Prostate gland (tissue), 2 donors: Measurements from ENCODE around the gene AREG. TPM values are rescaled to one million over a fixed set of nuclear protein-coding genes. Genes with fewer than 3 reads are reported as not detected.
A peak's percentile ranks its signal among the peaks of the same experiment; 100 is the strongest.

ENCODE experiments used
- DNase-seq: peaks from one replicate; pipeline ENCODE4 v3.0.0-alpha.2; 2019; ENCODE audit warnings: low spot score
- H3K27ac ChIP-seq, 2 donors: fragments of 200-600 bp; sonication (generic); 2 replicates each; pipeline ENCODE4 v1.5.1; 2017 to 2019
- H3K27me3 ChIP-seq: fragments of 200-600 bp; sonication (generic); replicated peaks from 2 replicates; pipeline ENCODE4 v1.5.1; 2019; ENCODE audit not compliant: insufficient read depth
- H3K36me3 ChIP-seq, 2 donors: fragments of 200-600 bp; sonication (generic); 1 replicate in 1 of 2; 2 replicates in 1 of 2; pipeline versions ENCODE4 v1.5.1 to v1.8.1; 2017 to 2019
- H3K4me1 ChIP-seq: fragments of 200-600 bp; sonication (generic); replicated peaks from 2 replicates; pipeline ENCODE4 v1.5.1; 2019
- H3K4me3 ChIP-seq, 2 donors: fragments of 200-600 bp; sonication (generic); 2 replicates each; pipeline ENCODE4 v1.5.1; 2017 to 2019
- H3K9me3 ChIP-seq: fragments of 200-600 bp; sonication (generic); 2 replicates; pipeline ENCODE4 v1.5.1; 2017
- POLR2A ChIP-seq: fragments of 450-650 bp; IDR thresholded peaks from one replicate; pipeline ENCODE4 v1.6.1; 2016; ENCODE audit warnings: antibody characterized with exemption, mild to moderate bottlenecking
- POLR2AphosphoS5 ChIP-seq: sonication (generic); formaldehyde crosslinking; IDR thresholded peaks from one replicate; pipeline ENCODE4 v1.6.1; 2017; ENCODE audit warnings: antibody characterized with exemption
- WGBS: methylation state at CpG from one replicate; pipeline ENCODE4 v1.1.5; 2018; 5-methylcytosine and 5-hydroxymethylcytosine counted together
- intact Hi-C: fragments of 100-400 bp; cut with DNase I; formaldehyde crosslinking; loops from one replicate; pipeline ENCODE4 v1.14.2; 2022
- total RNA-seq, 2 donors: library from RNA; depleted of rRNA; stranded (reverse); fragments of >200 nt; gene quantifications; one replicate each; pipeline ENCODE4 v1.1.0, GENCODE V29; 2016
- TF ChIP-seq, protein P1 (sequence below), 4 experiments: fragments of 200-600 bp in 2 of 4; fragments of 450-650 bp in 2 of 4; sonication (generic) in 2 of 4; IDR thresholded peaks; 1 replicate in 3 of 4; 2 replicates in 1 of 4; pipeline ENCODE4 v1.5.1; 2016 to 2019; ENCODE audit warnings: antibody characterized with exemption in 4 of 4, mild to moderate bottlenecking in 2 of 4, moderate library complexity in 2 of 4

AREG gene
- total RNA-seq, 2 donors from 2014 or later, result 4.2 to 17.1 TPM

DNA sequence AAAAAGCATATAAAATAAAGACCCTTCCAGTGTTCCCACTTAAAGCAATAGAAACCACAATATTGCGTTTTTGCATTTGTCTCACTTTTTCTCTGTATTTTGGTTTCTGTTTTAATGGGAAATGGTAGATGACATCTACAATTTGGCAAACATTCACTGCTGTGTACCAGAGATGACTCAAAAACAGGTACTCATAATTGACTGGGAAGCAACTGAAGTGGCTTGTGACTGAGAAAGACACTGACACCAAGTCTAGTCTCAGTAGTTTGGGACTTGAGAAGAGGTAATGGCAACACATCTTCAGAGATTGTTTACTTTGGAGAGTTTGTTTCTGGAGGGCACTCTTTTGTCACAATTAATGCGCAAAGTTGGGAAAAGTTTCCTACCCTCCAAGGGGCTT lies 42.0 kb downstream of the AREG start:
- intact Hi-C loops, result no loop called here
- WGBS, result 98% methylated on average over 2 of the region's 2 CpGs
- no peaks in the 10 kb centered on the region for H3K4me1 ChIP-seq
- H3K27me3 ChIP-seq, result no peaks in the 10 kb centered on the region
- TF ChIP-seq, protein P1, sequence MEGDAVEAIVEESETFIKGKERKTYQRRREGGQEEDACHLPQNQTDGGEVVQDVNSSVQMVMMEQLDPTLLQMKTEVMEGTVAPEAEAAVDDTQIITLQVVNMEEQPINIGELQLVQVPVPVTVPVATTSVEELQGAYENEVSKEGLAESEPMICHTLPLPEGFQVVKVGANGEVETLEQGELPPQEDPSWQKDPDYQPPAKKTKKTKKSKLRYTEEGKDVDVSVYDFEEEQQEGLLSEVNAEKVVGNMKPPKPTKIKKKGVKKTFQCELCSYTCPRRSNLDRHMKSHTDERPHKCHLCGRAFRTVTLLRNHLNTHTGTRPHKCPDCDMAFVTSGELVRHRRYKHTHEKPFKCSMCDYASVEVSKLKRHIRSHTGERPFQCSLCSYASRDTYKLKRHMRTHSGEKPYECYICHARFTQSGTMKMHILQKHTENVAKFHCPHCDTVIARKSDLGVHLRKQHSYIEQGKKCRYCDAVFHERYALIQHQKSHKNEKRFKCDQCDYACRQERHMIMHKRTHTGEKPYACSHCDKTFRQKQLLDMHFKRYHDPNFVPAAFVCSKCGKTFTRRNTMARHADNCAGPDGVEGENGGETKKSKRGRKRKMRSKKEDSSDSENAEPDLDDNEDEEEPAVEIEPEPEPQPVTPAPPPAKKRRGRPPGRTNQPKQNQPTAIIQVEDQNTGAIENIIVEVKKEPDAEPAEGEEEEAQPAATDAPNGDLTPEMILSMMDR (IDR thresholded peaks at IDR 0.05), result no peak
- no peak for TF ChIP-seq POLR2A
- no peak for TF ChIP-seq POLR2AphosphoS5
- no peaks in the 10 kb centered on the region for H3K36me3 ChIP-seq
- no peaks in the 10 kb centered on the region for H3K9me3 ChIP-seq
- no peak overlapping the region for H3K27ac ChIP-seq
- H3K4me3 ChIP-seq, result no peak overlapping the region
- DNase-seq, result no peak

DNA sequence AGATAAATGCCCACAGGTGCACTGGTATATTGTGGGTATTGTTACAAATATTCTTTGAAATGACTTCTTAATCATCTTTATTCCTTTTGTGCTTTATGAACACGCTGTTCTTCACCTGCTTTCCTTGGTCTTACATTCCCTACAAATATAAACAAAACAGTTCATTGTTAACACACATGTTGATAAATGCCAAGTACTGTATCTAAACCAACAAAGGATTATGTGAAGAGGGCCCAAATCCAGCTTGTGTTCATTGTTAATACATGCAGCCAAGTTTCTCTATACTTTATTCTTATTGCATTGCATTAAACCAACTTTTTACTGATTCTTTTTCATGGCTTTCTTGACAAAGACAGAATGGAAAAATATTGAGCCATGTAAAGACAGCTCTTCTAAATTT lies 42.8 kb downstream of the AREG start:
- TF ChIP-seq POLR2A, result no peak
- TF ChIP-seq, protein P1 (IDR thresholded peaks at IDR 0.05), result no peak
- peak; percentile 19 for TF ChIP-seq POLR2AphosphoS5
- H3K36me3 ChIP-seq, result no peaks in the 10 kb centered on the region
- no peaks in the 10 kb centered on the region for H3K4me1 ChIP-seq
- no peaks in the 10 kb centered on the region for H3K9me3 ChIP-seq
- no peak for DNase-seq
- 21% methylated on average over 1 of the region's 1 CpG for WGBS
- H3K27me3 ChIP-seq, result no peaks in the 10 kb centered on the region
- intact Hi-C loops, result no loop called here
- H3K27ac ChIP-seq, result no peak overlapping the region
- no peak overlapping the region for H3K4me3 ChIP-seq

DNA sequence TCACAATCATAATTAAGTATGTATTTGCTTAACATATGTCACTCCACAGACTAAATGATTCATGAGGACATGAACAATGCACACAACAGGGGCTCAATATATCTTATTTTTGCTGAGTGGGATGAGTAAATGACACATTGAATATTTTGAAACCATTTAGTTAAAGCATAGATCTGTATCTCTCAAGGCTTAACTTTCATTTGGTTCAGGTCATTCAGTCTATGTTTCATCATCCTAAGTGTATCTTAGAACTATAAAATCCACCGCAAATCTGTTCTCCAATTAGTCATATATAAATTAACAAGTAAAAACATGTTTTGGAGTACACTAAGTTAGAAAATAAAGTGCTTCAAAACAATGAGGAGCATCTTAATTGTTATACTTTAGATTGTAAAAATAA lies 45.8 kb downstream of the AREG start:
- no peak for DNase-seq
- TF ChIP-seq, protein P1 (IDR thresholded peaks at IDR 0.05), result no peak
- TF ChIP-seq POLR2AphosphoS5 (no peak), POLR2A (no peak)
- H3K4me1 ChIP-seq, result no peaks in the 10 kb centered on the region
- H3K27me3 ChIP-seq, result no peaks in the 10 kb centered on the region
- H3K9me3 ChIP-seq, result no peaks in the 10 kb centered on the region
- H3K27ac ChIP-seq, result no peak overlapping the region
- no peaks in the 10 kb centered on the region for H3K36me3 ChIP-seq
- WGBS, result 61% methylated on average over 1 of the region's 1 CpG
- H3K4me3 ChIP-seq, result no peak overlapping the region
- intact Hi-C loops, result no loop called here

DNA sequence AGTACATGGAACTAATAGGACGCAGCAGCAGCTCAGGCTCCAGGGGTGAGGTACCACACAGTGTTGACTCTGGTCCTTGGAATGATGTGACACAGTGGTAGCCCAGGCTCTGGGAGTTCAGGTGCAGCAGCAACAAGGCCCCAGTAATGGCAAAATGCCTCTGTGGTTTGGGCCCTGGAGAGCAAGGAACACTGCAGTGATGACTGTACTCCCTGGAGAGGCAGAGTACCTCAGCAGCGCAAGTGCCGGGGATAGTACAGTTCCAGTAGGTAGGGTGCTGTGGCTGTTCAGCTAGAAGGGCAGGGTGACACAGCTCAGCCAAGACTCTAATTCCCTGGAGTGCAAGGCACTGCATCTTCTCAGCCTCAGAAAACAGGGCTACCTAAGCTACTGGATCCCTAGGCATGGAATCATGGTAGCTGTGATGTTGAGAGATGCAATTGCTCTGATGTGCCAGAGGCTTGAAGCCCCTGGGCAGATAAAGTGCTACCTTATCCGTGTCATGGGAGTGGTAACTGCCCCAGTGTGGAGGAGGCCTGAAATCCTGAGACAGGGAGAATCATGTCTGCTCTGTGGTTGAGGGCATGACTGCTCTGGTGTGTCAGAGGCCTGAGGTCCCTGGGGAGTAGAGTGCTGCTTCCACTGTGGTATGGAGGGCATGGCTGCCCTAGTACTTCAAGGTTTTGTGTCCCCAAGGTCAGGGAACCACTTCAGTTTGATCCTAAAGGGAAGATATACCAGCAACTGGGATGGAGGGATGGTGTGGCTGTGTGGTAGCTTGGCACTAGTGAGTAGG lies 55.2 kb downstream of the AREG start:
- WGBS, result 84% methylated on average over 4 of the region's 4 CpGs
- no peaks in the 10 kb centered on the region for H3K9me3 ChIP-seq
- H3K4me1 ChIP-seq, result no peaks in the 10 kb centered on the region
- no peaks in the 10 kb centered on the region for H3K36me3 ChIP-seq
- H3K27ac ChIP-seq, result no peak overlapping the region
- no peaks in the 10 kb centered on the region for H3K27me3 ChIP-seq
- DNase-seq, result no peak
- no peak overlapping the region for H3K4me3 ChIP-seq
- intact Hi-C loops, result no loop called here
- TF ChIP-seq POLR2A (no peak), POLR2AphosphoS5 (no peak)
- TF ChIP-seq, protein P1 (IDR thresholded peaks at IDR 0.05), result no peak

DNA sequence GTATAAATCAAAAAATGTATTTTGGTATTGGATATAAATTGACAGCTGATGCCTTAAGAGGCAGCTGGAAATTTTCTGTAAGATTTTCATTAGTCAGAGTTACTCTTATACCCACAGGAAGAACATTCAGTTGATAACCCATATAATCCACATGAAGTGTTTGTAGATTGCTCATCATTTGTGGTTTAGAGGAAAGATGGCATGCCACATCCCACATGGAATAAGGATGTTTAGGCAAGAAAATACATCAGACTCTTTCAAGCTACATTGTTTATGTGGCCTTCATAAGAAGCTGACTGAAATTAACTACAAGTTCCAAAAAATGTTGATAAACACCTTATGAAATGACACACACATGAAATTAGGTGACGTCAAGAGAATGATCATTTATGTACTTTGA lies 56.6 kb downstream of the AREG start:
- no peaks in the 10 kb centered on the region for H3K4me1 ChIP-seq
- no peak overlapping the region for H3K27ac ChIP-seq
- no peaks in the 10 kb centered on the region for H3K9me3 ChIP-seq
- no peak for TF ChIP-seq POLR2AphosphoS5
- no peak for TF ChIP-seq POLR2A
- TF ChIP-seq, protein P1 (IDR thresholded peaks at IDR 0.05), result no peak
- 84% methylated on average over 1 of the region's 1 CpG for WGBS
- H3K27me3 ChIP-seq, result no peaks in the 10 kb centered on the region
- intact Hi-C loops, result no loop called here
- H3K4me3 ChIP-seq, result no peak overlapping the region
- DNase-seq, result no peak
- H3K36me3 ChIP-seq, result no peaks in the 10 kb centered on the region
